Endodermal cell (in vitro differentiated cells): ENCODE measurements around the gene GBGT1. TPM values are rescaled to one million over a fixed set of nuclear protein-coding genes. Genes with fewer than 3 reads are reported as not detected.

Experiments used
- DNase-seq: peaks from one replicate; pipeline ENCODE4 v3.0.0-alpha.2; 2017
- H3K27ac ChIP-seq: 2 replicates; pipeline ENCODE4 v1.5.1; 2013; ENCODE audit warnings: mild to moderate bottlenecking, low read depth, low read length, moderate library complexity
- H3K27me3 ChIP-seq: 2 replicates; pipeline ENCODE4 v1.6.1; 2013; ENCODE audit warnings: mild to moderate bottlenecking, low read length, moderate library complexity; ENCODE audit not compliant: insufficient read depth, control insufficient read depth, poor library complexity, severe bottlenecking
- H3K36me3 ChIP-seq: 2 replicates; pipeline ENCODE4 v1.7.0; 2013; ENCODE audit warnings: mild to moderate bottlenecking, low read length, moderate library complexity; ENCODE audit not compliant: control insufficient read depth, insufficient read depth
- H3K4me1 ChIP-seq: one replicate; pipeline ENCODE4 v1.7.0; 2013; ENCODE audit warnings: low read length; ENCODE audit not compliant: control insufficient read depth, insufficient read depth
- H3K4me3 ChIP-seq: 2 replicates; pipeline ENCODE4 v1.5.1; 2013; ENCODE audit warnings: mild to moderate bottlenecking, low read length, moderate library complexity
- H3K9ac ChIP-seq: 2 replicates; pipeline ENCODE4 v1.6.1; 2013; ENCODE audit warnings: mild to moderate bottlenecking, low read length, moderate library complexity; ENCODE audit not compliant: poor library complexity, severe bottlenecking; ENCODE audit errors: extremely low read depth
- H3K9me3 ChIP-seq: 2 replicates; pipeline ENCODE4 v1.6.1; 2013; ENCODE audit warnings: mild to moderate bottlenecking, low read length, moderate library complexity; ENCODE audit not compliant: control insufficient read depth
- H3K27ac Mint-ChIP-seq: 2 replicates; pipeline ENCODE4 v1.8.0; 2020; ENCODE audit warnings: mixed read lengths
- H3K27me3 Mint-ChIP-seq: 2 replicates; pipeline ENCODE4 v1.8.0; 2021; ENCODE audit warnings: mild to moderate bottlenecking, mixed read lengths; ENCODE audit not compliant: insufficient read depth
- H3K36me3 Mint-ChIP-seq: 2 replicates; pipeline ENCODE4 v1.8.0; 2020; ENCODE audit warnings: low read depth, mixed read lengths
- H3K4me1 Mint-ChIP-seq: 2 replicates; pipeline ENCODE4 v1.8.0; 2020; ENCODE audit warnings: mixed read lengths
- H3K4me3 Mint-ChIP-seq: 2 replicates; pipeline ENCODE4 v1.8.0; 2020; ENCODE audit warnings: mild to moderate bottlenecking, moderate library complexity, mixed read lengths
- H3K9me3 Mint-ChIP-seq: 2 replicates; pipeline ENCODE4 v1.8.0; 2020; ENCODE audit warnings: mild to moderate bottlenecking, mixed read lengths
- CTCF ChIP-seq: fragments of 200-600 bp; sonication (generic); conservative IDR thresholded peaks from 2 replicates; pipeline ENCODE4 v1.5.0; 2021; ENCODE audit warnings: antibody characterized with exemption, mild to moderate bottlenecking
- WGBS, 2 experiments: methylation state at CpG; one replicate each; pipeline versions ENCODE4 v1.1.5 to v1.1.7; 2013; ENCODE audit warnings: missing lambda C conversion rate in 2 of 2, mixed read lengths in 1 of 2; ENCODE audit not compliant: insufficient coverage in 1 of 2, insufficient read length in 1 of 2; 5-methylcytosine and 5-hydroxymethylcytosine counted together
- total RNA-seq, 2 donors: library from RNA; stranded (reverse); fragmentation: NEBNext Ultra II Directional in 1 of 2; extraction: Animal tissue kit (Norgen Biotek cat#: 25700) in 1 of 2; gene quantifications; 2 replicates in 1 of 2; 3 replicates in 1 of 2; pipeline ENCODE4 v1.2.1, GENCODE V29; 2021

GBGT1 gene
- total RNA-seq, 2 donors from 2014 or later = 28.2 to 29.1 TPM

GRCh38 chr9:133128152-133128551, 35.6 kb downstream of the GBGT1 start:
- Mint-ChIP-seq H3K4me3 (no peak overlapping the region), H3K4me1 (no peaks in the 10 kb centered on the region), H3K36me3 (peaks cover 3% of the 10 kb centered on the region), H3K27ac (no peak overlapping the region), H3K27me3 (peaks cover 15% of the 10 kb centered on the region), H3K9me3 (no peaks in the 10 kb centered on the region)
- 89 to 100% methylated on average over 4 to 13 of the region's 13 CpGs for WGBS, 2 experiments
- no peak overlapping the region for H3K27ac ChIP-seq
- no peak overlapping the region for H3K4me3 ChIP-seq
- no peaks in the 10 kb centered on the region for H3K36me3 ChIP-seq
- no peak overlapping the region for H3K9ac ChIP-seq
- H3K27me3 ChIP-seq = no peaks in the 10 kb centered on the region
- H3K9me3 ChIP-seq = no peaks in the 10 kb centered on the region
- DNase-seq = no peak
- TF ChIP-seq CTCF = no peak
- H3K4me1 ChIP-seq = peaks cover 2% of the 10 kb centered on the region

GRCh38 chr9:133127340-133127981, 36.3 kb downstream of the GBGT1 start:
- H3K4me3 ChIP-seq = no peak overlapping the region
- H3K4me1 Mint-ChIP-seq = no peaks in the 10 kb centered on the region
- no peak overlapping the region for H3K27ac ChIP-seq
- no peak overlapping the region for H3K27ac Mint-ChIP-seq
- H3K4me1 ChIP-seq = no peaks in the 10 kb centered on the region
- TF ChIP-seq CTCF = no peak
- H3K27me3 Mint-ChIP-seq = peaks cover 15% of the 10 kb centered on the region
- peaks cover 3% of the 10 kb centered on the region for H3K36me3 Mint-ChIP-seq
- no peak overlapping the region for H3K9ac ChIP-seq
- no peaks in the 10 kb centered on the region for H3K9me3 ChIP-seq
- H3K27me3 ChIP-seq = no peaks in the 10 kb centered on the region
- H3K36me3 ChIP-seq = no peaks in the 10 kb centered on the region
- DNase-seq = no peak
- WGBS, 2 experiments = 92 to 93% methylated on average over 13 to 23 of the region's 23 CpGs
- H3K4me3 Mint-ChIP-seq = no peak overlapping the region
- H3K9me3 Mint-ChIP-seq = no peaks in the 10 kb centered on the region

GRCh38 chr9:133126697-133127339, 36.9 kb downstream of the GBGT1 start:
- Histone ChIP-seq H3K9me3 (no peaks in the 10 kb centered on the region), H3K27me3 (no peaks in the 10 kb centered on the region), H3K4me3 (no peak overlapping the region), H3K36me3 (no peaks in the 10 kb centered on the region), H3K27ac (no peak overlapping the region), H3K9ac (no peak overlapping the region), H3K4me1 (no peaks in the 10 kb centered on the region)
- Mint-ChIP-seq H3K27ac (no peak overlapping the region), H3K4me3 (no peak overlapping the region), H3K4me1 (no peaks in the 10 kb centered on the region), H3K9me3 (no peaks in the 10 kb centered on the region), H3K36me3 (peaks cover 3% of the 10 kb centered on the region), H3K27me3 (peaks cover 17% of the 10 kb centered on the region)
- TF ChIP-seq CTCF = no peak
- WGBS, 2 experiments = 82 to 88% methylated on average over 7 to 17 of the region's 17 CpGs
- no peak for DNase-seq
